ENCODE measurements around the gene RNF39.

The RNF39 gene

GRCh38 chr6:30097902-30098768 is 22.6 kb upstream of the RNF39 start:
- no peak for DNase-seq (ENCODE audit: low spot score)

GRCh38 chr6:30096829-30097228 is 21.3 kb upstream of the RNF39 start:
- DNase-seq (ENCODE audit: low spot score) = no peak

- DNase-seq (ENCODE audit: low spot score) = no peak
Observed at GRCh38 chr6:30093951-30094661, 18.5 kb upstream of the RNF39 start.

GRCh38 chr6:30092852-30093543 is 17.4 kb upstream of the RNF39 start:
- no peak for DNase-seq (ENCODE audit: low spot score)

- DNase-seq (ENCODE audit: low spot score) = peak; percentile 81
Observed at GRCh38 chr6:30091577-30092381, 16.2 kb upstream of the RNF39 start.

GRCh38 chr6:30087876-30088275 is 12.3 kb upstream of the RNF39 start:
- no peak for DNase-seq (ENCODE audit: low spot score)

GRCh38 chr6:30077218-30077617 is 1.6 kb upstream of the RNF39 start:
- no peak for DNase-seq (ENCODE audit: low spot score)

- no peak for DNase-seq (ENCODE audit: low spot score)
Observed at GRCh38 chr6:30075790-30076732, 492 bp upstream of the RNF39 start.

- no peak for DNase-seq (ENCODE audit: low spot score)
Observed at GRCh38 chr6:30074331-30075093, 1.1 kb downstream of the RNF39 start.

GRCh38 chr6:30073489-30074235 is 1.9 kb downstream of the RNF39 start:
- DNase-seq (ENCODE audit: low spot score) = no peak

- no peak for DNase-seq (ENCODE audit: low spot score)
Observed at GRCh38 chr6:30071858-30072257, 3.7 kb downstream of the RNF39 start.

GRCh38 chr6:30071081-30071818 is 4.3 kb downstream of the RNF39 start:
- no peak for DNase-seq (ENCODE audit: low spot score)

- DNase-seq (ENCODE audit: low spot score) = peak; percentile 80
Observed at GRCh38 chr6:30067460-30068139, 8.0 kb downstream of the RNF39 start.

- peak; percentile 96 for DNase-seq (ENCODE audit: low spot score)
Observed at GRCh38 chr6:30066577-30067459, 8.8 kb downstream of the RNF39 start, which contains the start of gene PPP1R11. PPP1R11 (plus strand) TSS chr6:30067198; CDS start chr6:30067411, 213 bp downstream.

- DNase-seq (ENCODE audit: low spot score) = no peak
Observed at GRCh38 chr6:30066082-30066481, 9.5 kb downstream of the RNF39 start.

GRCh38 chr6:30063315-30063714 is 12.3 kb downstream of the RNF39 start:
- no peak for DNase-seq (ENCODE audit: low spot score)

All from AG08396 (cell line).